ENCODE measurements around the gene FGFR2. TPM values are rescaled to one million over a fixed set of nuclear protein-coding genes. Genes with fewer than 3 reads are reported as not detected.

The FGFR2 gene
- total and polyA plus RNA-seq, 2 of the 4 experiments (the other 2 are of a cell fraction) = not detected

DNA sequence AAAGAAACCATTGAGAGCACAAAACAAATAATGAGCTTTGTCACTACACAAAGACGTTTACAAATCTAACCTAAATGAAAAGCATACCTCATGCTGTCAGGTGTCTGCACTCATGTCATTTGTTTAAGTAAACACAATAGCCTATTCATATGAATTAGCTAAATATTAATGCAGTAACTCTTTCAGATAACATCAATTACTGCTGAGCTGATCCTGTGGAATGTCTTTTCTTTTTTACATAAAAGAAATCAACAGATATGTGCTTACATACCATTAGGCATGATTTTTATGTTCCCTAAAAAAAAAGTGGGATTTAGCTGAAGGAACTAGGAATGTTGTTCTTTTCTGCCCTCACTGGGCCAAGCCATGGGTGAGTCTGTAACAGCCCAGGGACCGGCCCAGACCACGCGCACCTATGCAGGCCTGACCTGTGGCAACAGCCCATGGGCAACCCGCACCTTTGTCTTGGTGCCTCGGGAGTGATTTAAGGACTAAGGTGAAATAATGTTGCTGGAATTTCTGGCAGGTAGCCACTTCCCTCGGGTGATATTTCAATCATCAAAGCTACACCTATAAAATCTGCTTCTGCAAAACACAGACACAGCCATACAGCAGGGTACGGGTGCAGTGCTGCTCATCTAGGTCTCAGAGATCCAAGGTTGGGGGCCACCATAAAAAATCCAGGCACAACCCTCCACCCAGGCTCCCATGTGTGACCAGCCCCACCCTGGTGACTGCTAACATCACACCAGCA lies 44.6 kb downstream of the FGFR2 start:
- H3K9me1 ChIP-seq (ENCODE audit: insufficient read depth, low read length) = no peaks in the 10 kb centered on the region
- WGBS, 2 experiments (ENCODE audit: extremely low coverage in 2 of 2, insufficient read length in 1 of 2) = no CpG with 5 or more reads among the region's 8 CpGs
- no peaks in the 10 kb centered on the region for H3K27me3 ChIP-seq (ENCODE audit: control insufficient read depth, insufficient read depth, low read length)
- ChIA-PET CTCF (no interaction called here), POLR2A (ENCODE audit: unreplicated experiment) (no interaction called here)
- H3K4me2 ChIP-seq (ENCODE audit: low read depth, low read length) = no peak overlapping the region
- H3K4me1 ChIP-seq (ENCODE audit: control insufficient read depth, insufficient read depth, low read length) = no peaks in the 10 kb centered on the region
- H2AFZ ChIP-seq (replicated peaks; ENCODE audit: low read length, poor library complexity) = no peak overlapping the region
- H3K9ac ChIP-seq (ENCODE audit: low read depth, low read length) = no peak overlapping the region
- H3K14ac ChIP-seq (replicated peaks; ENCODE audit: low read depth, low read length) = no peak overlapping the region
- no peak overlapping the region for H4K91ac ChIP-seq (ENCODE audit: insufficient read depth, low read depth, low read length)
- no peak overlapping the region for H2BK5ac ChIP-seq (ENCODE audit: low read depth, low read length, poor library complexity, severe bottlenecking)
- no TSS peak for BruUV-seq (replicated peaks)
- H2BK20ac ChIP-seq (ENCODE audit: low read depth, low read length) = no peak overlapping the region
- intact Hi-C loops (cut with micrococcal nuclease) = no loop called here
- peaks cover 21% of the 10 kb centered on the region for H3K9me3 ChIP-seq (ENCODE audit: control insufficient read depth, insufficient read depth, low read length)
- H4K20me1 ChIP-seq (ENCODE audit: insufficient read depth, low read length) = no peaks in the 10 kb centered on the region
- H4K8ac ChIP-seq (ENCODE audit: low read depth in 2 of 2, low read length in 2 of 2) = no peak overlapping the region
- no peak overlapping the region for H2AK5ac ChIP-seq (ENCODE audit: low read depth, low read length)
- no peak overlapping the region for H3K56ac ChIP-seq (ENCODE audit: extremely low read depth, insufficient read depth, low read length)
- no peak overlapping the region for H3K18ac ChIP-seq (ENCODE audit: low read depth, low read length)
- DNase-seq (no peak), ATAC-seq (ENCODE audit: low read depth) (no peak)
- no peak for TF ChIP-seq BHLHE40 (IDR thresholded peaks at IDR 0.05; ENCODE audit: low read depth, low read length)
- TF ChIP-seq POLR2A (IDR thresholded peaks at IDR 0.05; ENCODE audit: low read depth, low read length) = no peak
- TF ChIP-seq CEBPB (IDR thresholded peaks at IDR 0.05; ENCODE audit: low read depth, low read length) = no peak
- TF ChIP-seq RCOR1 (IDR thresholded peaks at IDR 0.05; ENCODE audit: insufficient replicate concordance, low read length) = no peak
- TF ChIP-seq MXI1 (IDR thresholded peaks at IDR 0.05; ENCODE audit: borderline replicate concordance, low read depth, low read length) = no peak
- no peak for TF ChIP-seq RFX5 (IDR thresholded peaks at IDR 0.05; ENCODE audit: low read depth, low read length)
- no peak for TF ChIP-seq CHD1 (IDR thresholded peaks at IDR 0.05; ENCODE audit: low read depth, low read length)
- TF ChIP-seq FOS (IDR thresholded peaks at IDR 0.05; ENCODE audit: low read depth, low read length) = no peak
- no peak for TF ChIP-seq RAD21 (IDR thresholded peaks at IDR 0.05; ENCODE audit: low read length)
- TF ChIP-seq MAFK (IDR thresholded peaks at IDR 0.05; ENCODE audit: low read depth, low read length) = no peak
- no peak for TF ChIP-seq NFE2L2 (IDR thresholded peaks at IDR 0.05; ENCODE audit: low read depth, low read length)
- TF ChIP-seq SMC3 (IDR thresholded peaks at IDR 0.05; ENCODE audit: low read depth, low read length) = no peak
- TF ChIP-seq MAZ (IDR thresholded peaks at IDR 0.05; ENCODE audit: borderline replicate concordance, low read depth, low read length) = no peak
- TF ChIP-seq, protein P1, sequence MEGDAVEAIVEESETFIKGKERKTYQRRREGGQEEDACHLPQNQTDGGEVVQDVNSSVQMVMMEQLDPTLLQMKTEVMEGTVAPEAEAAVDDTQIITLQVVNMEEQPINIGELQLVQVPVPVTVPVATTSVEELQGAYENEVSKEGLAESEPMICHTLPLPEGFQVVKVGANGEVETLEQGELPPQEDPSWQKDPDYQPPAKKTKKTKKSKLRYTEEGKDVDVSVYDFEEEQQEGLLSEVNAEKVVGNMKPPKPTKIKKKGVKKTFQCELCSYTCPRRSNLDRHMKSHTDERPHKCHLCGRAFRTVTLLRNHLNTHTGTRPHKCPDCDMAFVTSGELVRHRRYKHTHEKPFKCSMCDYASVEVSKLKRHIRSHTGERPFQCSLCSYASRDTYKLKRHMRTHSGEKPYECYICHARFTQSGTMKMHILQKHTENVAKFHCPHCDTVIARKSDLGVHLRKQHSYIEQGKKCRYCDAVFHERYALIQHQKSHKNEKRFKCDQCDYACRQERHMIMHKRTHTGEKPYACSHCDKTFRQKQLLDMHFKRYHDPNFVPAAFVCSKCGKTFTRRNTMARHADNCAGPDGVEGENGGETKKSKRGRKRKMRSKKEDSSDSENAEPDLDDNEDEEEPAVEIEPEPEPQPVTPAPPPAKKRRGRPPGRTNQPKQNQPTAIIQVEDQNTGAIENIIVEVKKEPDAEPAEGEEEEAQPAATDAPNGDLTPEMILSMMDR (conservative IDR thresholded peaks at IDR 0.05; ENCODE audit: low read depth, low read length) = no peak
- TF ChIP-seq, protein P2, sequence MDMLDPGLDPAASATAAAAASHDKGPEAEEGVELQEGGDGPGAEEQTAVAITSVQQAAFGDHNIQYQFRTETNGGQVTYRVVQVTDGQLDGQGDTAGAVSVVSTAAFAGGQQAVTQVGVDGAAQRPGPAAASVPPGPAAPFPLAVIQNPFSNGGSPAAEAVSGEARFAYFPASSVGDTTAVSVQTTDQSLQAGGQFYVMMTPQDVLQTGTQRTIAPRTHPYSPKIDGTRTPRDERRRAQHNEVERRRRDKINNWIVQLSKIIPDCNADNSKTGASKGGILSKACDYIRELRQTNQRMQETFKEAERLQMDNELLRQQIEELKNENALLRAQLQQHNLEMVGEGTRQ (IDR thresholded peaks at IDR 0.05; ENCODE audit: low read depth, low read length) = no peak
- TF ChIP-seq, protein P3, sequence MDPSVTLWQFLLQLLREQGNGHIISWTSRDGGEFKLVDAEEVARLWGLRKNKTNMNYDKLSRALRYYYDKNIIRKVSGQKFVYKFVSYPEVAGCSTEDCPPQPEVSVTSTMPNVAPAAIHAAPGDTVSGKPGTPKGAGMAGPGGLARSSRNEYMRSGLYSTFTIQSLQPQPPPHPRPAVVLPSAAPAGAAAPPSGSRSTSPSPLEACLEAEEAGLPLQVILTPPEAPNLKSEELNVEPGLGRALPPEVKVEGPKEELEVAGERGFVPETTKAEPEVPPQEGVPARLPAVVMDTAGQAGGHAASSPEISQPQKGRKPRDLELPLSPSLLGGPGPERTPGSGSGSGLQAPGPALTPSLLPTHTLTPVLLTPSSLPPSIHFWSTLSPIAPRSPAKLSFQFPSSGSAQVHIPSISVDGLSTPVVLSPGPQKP (IDR thresholded peaks at IDR 0.05; ENCODE audit: borderline replicate concordance, low read depth, low read length) = no peak
- H2AK9ac ChIP-seq (replicated peaks; ENCODE audit: low read depth, low read length, poor library complexity) = peak overlapping the region; percentile 50
- H2BK15ac ChIP-seq (ENCODE audit: low read depth, low read length) = no peak overlapping the region
- no peak overlapping the region for H3K4ac ChIP-seq (ENCODE audit: low read depth, low read length)
- no peak overlapping the region for H4K5ac ChIP-seq (ENCODE audit: low read depth, low read length)
- H3K36me3 ChIP-seq (ENCODE audit: control insufficient read depth, insufficient read depth, low read length) = no peaks in the 10 kb centered on the region
- no peak overlapping the region for H3K23ac ChIP-seq (ENCODE audit: low read depth, low read length)
- H2BK120ac ChIP-seq (ENCODE audit: low read depth, low read length) = no peak overlapping the region
- H3K4me3 ChIP-seq (ENCODE audit: insufficient read depth, low read depth, low read length) = no peak overlapping the region
- H3K79me1 ChIP-seq (ENCODE audit: low read depth in 1 of 2, low read length in 2 of 2) = no peaks in the 10 kb centered on the region
- no peak overlapping the region for H3K27ac ChIP-seq (ENCODE audit: insufficient read depth, low read length)
- dilution Hi-C loops (cut with HindIII; ENCODE audit: low sequenced_read_pairs, unreplicated experiment) = no loop called here
- in situ Hi-C loops (cut with MboI; ENCODE audit: low sequenced_read_pairs) = no loop called here

Measured in IMR-90 (cell line).